Astrocyte (in vitro differentiated cells and primary cell): ENCODE measurements around the gene FAM47E. TPM values are rescaled to one million over a fixed set of nuclear protein-coding genes. Genes with fewer than 3 reads are reported as not detected.

Experiments
- DNase-seq: peaks from one replicate; pipeline ENCODE4 v3.0.0-alpha.2; 2010; ENCODE audit warnings: low read depth
- FAIRE-seq: peaks from 2 replicates; lab custom pipeline; 2011; peaks lifted over from hg19 to GRCh38; lab: Jason Lieb, UNC
- H2AFZ ChIP-seq: 2 replicates; pipeline ENCODE4 v1.6.0; 2012; ENCODE audit warnings: low read depth, low read length, inconsistent platforms
- H3K27ac ChIP-seq: 2 replicates; pipeline ENCODE4 v1.5.1; 2011; ENCODE audit warnings: low read depth, low read length, inconsistent platforms
- H3K27me3 ChIP-seq: 2 replicates; pipeline ENCODE4 v1.6.0; 2011; ENCODE audit warnings: low read length, inconsistent platforms; ENCODE audit not compliant: insufficient read depth
- H3K36me3 ChIP-seq: 2 replicates; pipeline ENCODE4 v1.5.1; 2011; ENCODE audit warnings: low read length, inconsistent platforms; ENCODE audit not compliant: insufficient read depth
- H3K4me1 ChIP-seq: 2 replicates; pipeline ENCODE4 v1.5.1; 2011; ENCODE audit warnings: low read length, inconsistent platforms; ENCODE audit not compliant: insufficient read depth
- H3K4me2 ChIP-seq: 2 replicates; pipeline ENCODE4 v1.6.0; 2012; ENCODE audit warnings: low read length, inconsistent platforms
- H3K4me3 ChIP-seq: 2 replicates; pipeline ENCODE4 v1.5.1; 2011; ENCODE audit warnings: low read depth, mild to moderate bottlenecking, low read length, inconsistent platforms; ENCODE audit not compliant: insufficient read depth
- H3K79me2 ChIP-seq: 2 replicates; pipeline ENCODE4 v1.6.0; 2012; ENCODE audit warnings: mild to moderate bottlenecking, low read length, inconsistent platforms; ENCODE audit not compliant: insufficient read depth
- H3K9ac ChIP-seq: 2 replicates; pipeline ENCODE4 v1.6.0; 2012; ENCODE audit warnings: mild to moderate bottlenecking, low read length, inconsistent platforms
- H3K9me3 ChIP-seq: 2 replicates; pipeline ENCODE4 v1.5.1; 2012; ENCODE audit warnings: low read depth, mild to moderate bottlenecking, low read length, inconsistent platforms; ENCODE audit not compliant: insufficient read depth
- H4K20me1 ChIP-seq: 2 replicates; pipeline ENCODE4 v1.6.0; 2012; ENCODE audit warnings: low read length, inconsistent platforms; ENCODE audit not compliant: insufficient read depth
- H3K27ac Mint-ChIP-seq: one replicate; pipeline ENCODE4 v1.8.0; 2021; ENCODE audit warnings: mild to moderate bottlenecking, mixed read lengths; ENCODE audit not compliant: unreplicated experiment
- H3K27me3 Mint-ChIP-seq: one replicate; pipeline ENCODE4 v1.8.0; 2021; ENCODE audit warnings: low read depth, mixed read lengths; ENCODE audit not compliant: unreplicated experiment
- H3K36me3 Mint-ChIP-seq: one replicate; pipeline ENCODE4 v1.8.0; 2021; ENCODE audit warnings: low read depth, mixed read lengths; ENCODE audit not compliant: unreplicated experiment
- H3K4me1 Mint-ChIP-seq: one replicate; pipeline ENCODE4 v1.8.0; 2021; ENCODE audit warnings: low read depth, mixed read lengths; ENCODE audit not compliant: unreplicated experiment
- H3K4me3 Mint-ChIP-seq: one replicate; pipeline ENCODE4 v1.8.0; 2021; ENCODE audit warnings: mild to moderate bottlenecking, moderate library complexity, mixed read lengths; ENCODE audit not compliant: unreplicated experiment
- H3K9me3 Mint-ChIP-seq: one replicate; pipeline ENCODE4 v1.8.0; 2021; ENCODE audit warnings: mild to moderate bottlenecking, mixed read lengths; ENCODE audit not compliant: unreplicated experiment
- EZH2 ChIP-seq: IDR thresholded peaks from 2 replicates; pipeline ENCODE4 v1.6.1; 2012; ENCODE audit warnings: mild to moderate bottlenecking, low read length, inconsistent platforms; ENCODE audit not compliant: insufficient read depth
- total RNA-seq: library from RNA; stranded (reverse); gene quantifications from 2 replicates; pipeline ENCODE4 v1.2.1, GENCODE V29; 2021
- TF ChIP-seq, protein P1 (sequence below): IDR thresholded peaks from 2 replicates; pipeline ENCODE4 v1.5.1; 2011; ENCODE audit warnings: low read depth, mild to moderate bottlenecking, inconsistent platforms, low read length, moderate library complexity; ENCODE audit not compliant: insufficient read depth

The FAM47E gene
- total RNA-seq, 1 donor from 2014 or later: 0.54 TPM

DNA sequence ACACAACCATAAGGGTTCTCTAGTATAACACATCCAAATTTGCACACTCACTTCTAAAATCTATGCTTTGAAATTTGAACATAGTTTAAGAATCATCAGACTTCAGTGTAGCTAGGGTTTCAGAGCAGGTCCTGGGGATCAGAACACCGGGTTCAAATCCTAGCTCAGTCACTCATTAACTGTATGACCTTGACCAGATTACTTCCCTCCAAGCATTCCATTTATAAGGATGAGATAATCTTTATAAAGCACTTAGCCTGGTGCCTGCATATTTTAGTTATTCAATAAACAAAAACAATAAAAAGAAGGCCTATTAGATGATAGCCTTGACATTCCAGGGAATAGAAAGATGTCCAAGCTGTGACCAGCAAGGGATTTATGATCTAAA lies 50.2 kb downstream of the FAM47E start:
- Mint-ChIP-seq H3K4me1 (peaks cover 22% of the 10 kb centered on the region), H3K9me3 (peaks cover 7% of the 10 kb centered on the region), H3K4me3 (no peak overlapping the region), H3K27ac (peak overlapping the region; percentile 65), H3K27me3 (no peaks in the 10 kb centered on the region), H3K36me3 (no peaks in the 10 kb centered on the region)
- no peaks in the 10 kb centered on the region for H3K79me2 ChIP-seq
- DNase-seq (peak; percentile 1), FAIRE-seq (no peak)
- no peaks in the 10 kb centered on the region for H3K27me3 ChIP-seq
- no peak overlapping the region for H3K4me3 ChIP-seq
- no peak overlapping the region for H3K27ac ChIP-seq
- H3K4me2 ChIP-seq: peak overlapping the region; percentile 27
- H4K20me1 ChIP-seq: no peaks in the 10 kb centered on the region
- peaks cover 5% of the 10 kb centered on the region for H3K9me3 ChIP-seq
- H3K9ac ChIP-seq: no peak overlapping the region
- no peaks in the 10 kb centered on the region for H3K36me3 ChIP-seq
- no peak overlapping the region for H2AFZ ChIP-seq
- H3K4me1 ChIP-seq: peaks cover 11% of the 10 kb centered on the region
- TF ChIP-seq, protein P1, sequence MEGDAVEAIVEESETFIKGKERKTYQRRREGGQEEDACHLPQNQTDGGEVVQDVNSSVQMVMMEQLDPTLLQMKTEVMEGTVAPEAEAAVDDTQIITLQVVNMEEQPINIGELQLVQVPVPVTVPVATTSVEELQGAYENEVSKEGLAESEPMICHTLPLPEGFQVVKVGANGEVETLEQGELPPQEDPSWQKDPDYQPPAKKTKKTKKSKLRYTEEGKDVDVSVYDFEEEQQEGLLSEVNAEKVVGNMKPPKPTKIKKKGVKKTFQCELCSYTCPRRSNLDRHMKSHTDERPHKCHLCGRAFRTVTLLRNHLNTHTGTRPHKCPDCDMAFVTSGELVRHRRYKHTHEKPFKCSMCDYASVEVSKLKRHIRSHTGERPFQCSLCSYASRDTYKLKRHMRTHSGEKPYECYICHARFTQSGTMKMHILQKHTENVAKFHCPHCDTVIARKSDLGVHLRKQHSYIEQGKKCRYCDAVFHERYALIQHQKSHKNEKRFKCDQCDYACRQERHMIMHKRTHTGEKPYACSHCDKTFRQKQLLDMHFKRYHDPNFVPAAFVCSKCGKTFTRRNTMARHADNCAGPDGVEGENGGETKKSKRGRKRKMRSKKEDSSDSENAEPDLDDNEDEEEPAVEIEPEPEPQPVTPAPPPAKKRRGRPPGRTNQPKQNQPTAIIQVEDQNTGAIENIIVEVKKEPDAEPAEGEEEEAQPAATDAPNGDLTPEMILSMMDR: no peak
- TF ChIP-seq EZH2: no peak

- Histone ChIP-seq H3K4me1 (peaks cover 17% of the 10 kb centered on the region), H3K9me3 (peaks cover 5% of the 10 kb centered on the region), H2AFZ (no peak overlapping the region), H4K20me1 (no peaks in the 10 kb centered on the region), H3K36me3 (no peaks in the 10 kb centered on the region), H3K79me2 (peaks cover 4% of the 10 kb centered on the region), H3K27ac (no peak overlapping the region), H3K4me2 (no peak overlapping the region), H3K27me3 (no peaks in the 10 kb centered on the region), H3K9ac (no peak overlapping the region), H3K4me3 (no peak overlapping the region)
- Mint-ChIP-seq H3K4me3 (no peak overlapping the region), H3K9me3 (peaks cover 3% of the 10 kb centered on the region), H3K27ac (no peak overlapping the region), H3K27me3 (no peaks in the 10 kb centered on the region), H3K4me1 (peaks cover 25% of the 10 kb centered on the region), H3K36me3 (no peaks in the 10 kb centered on the region)
- TF ChIP-seq, protein P1: no peak
- TF ChIP-seq EZH2: no peak
- FAIRE-seq (no peak), DNase-seq (no peak)
Measured at GRCh38 chr4:76302826-76303438, 51.4 kb downstream of the FAM47E start.

- Histone ChIP-seq H4K20me1 (no peaks in the 10 kb centered on the region), H3K36me3 (no peaks in the 10 kb centered on the region), H3K79me2 (peaks cover 4% of the 10 kb centered on the region), H3K27ac (no peak overlapping the region), H2AFZ (peak overlapping the region; percentile 95), H3K9me3 (no peaks in the 10 kb centered on the region), H3K27me3 (no peaks in the 10 kb centered on the region), H3K4me2 (peak overlapping the region; percentile 95), H3K4me3 (peak overlapping the region; percentile 86), H3K9ac (peak overlapping the region; percentile 83), H3K4me1 (peaks cover 17% of the 10 kb centered on the region)
- no peak for TF ChIP-seq EZH2
- TF ChIP-seq, protein P1: no peak
- H3K4me3 Mint-ChIP-seq: peak overlapping the region; percentile 92
- H3K36me3 Mint-ChIP-seq: peaks cover 14% of the 10 kb centered on the region
- FAIRE-seq (no peak), DNase-seq (no peak)
- peaks cover 32% of the 10 kb centered on the region for H3K4me1 Mint-ChIP-seq
- H3K9me3 Mint-ChIP-seq: no peaks in the 10 kb centered on the region
- no peaks in the 10 kb centered on the region for H3K27me3 Mint-ChIP-seq
- H3K27ac Mint-ChIP-seq: peak overlapping the region; percentile 72
Measured at GRCh38 chr4:76305033-76305687, 53.6 kb downstream of the FAM47E start.
